ENCODE results near the gene SERPINB1.

DNA sequence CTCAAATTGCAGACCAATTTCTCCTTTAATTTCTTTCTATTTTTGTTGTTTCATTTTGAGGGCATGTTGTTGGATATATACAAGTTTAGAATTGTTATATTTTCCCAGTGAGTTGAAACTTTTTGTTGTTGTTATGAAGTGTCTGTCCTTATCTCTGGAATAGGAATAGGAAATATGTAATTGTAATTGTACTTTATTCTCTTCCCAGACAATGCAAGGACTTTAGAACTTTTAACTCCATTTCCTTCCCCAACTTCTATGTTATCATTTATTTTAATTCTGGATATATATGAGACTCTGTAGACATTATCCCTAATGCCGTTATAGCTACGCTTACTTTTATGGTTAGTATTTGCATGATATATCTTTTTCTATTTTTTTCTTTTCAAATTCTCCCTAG lies 12.4 kb downstream of the SERPINB1 start:
- TF ChIP-seq CTCF (IDR thresholded peaks at IDR 0.05; ENCODE audit: borderline replicate concordance, extremely low read depth, low read length, poor library complexity, severe bottlenecking) (no peak), EZH2 (IDR thresholded peaks at IDR 0.05; ENCODE audit: borderline replicate concordance, low read depth, low read length, severe bottlenecking) (no peak)
